Measurements from ENCODE around the gene UCHL1.

- TF ChIP-seq POLR2AphosphoS5 (IDR thresholded peaks at IDR 0.05): no peak
- no peak for TF ChIP-seq CTCF (IDR thresholded peaks at IDR 0.05)
- TF ChIP-seq POLR2A (IDR thresholded peaks at IDR 0.05): no peak
Measured at GRCh38 chr4:41236032-41236431, 20.7 kb upstream of the UCHL1 start.
